Sigmoid colon (tissue), 7 donors: ENCODE measurements around the gene SLC25A43. TPM values are rescaled to one million over a fixed set of nuclear protein-coding genes. Genes with fewer than 3 reads are reported as not detected.
"Not testable (repeated sequence)": the region's sequence is repeated elsewhere in the genome, so short reads cannot be mapped to it uniquely, and the experiment has no call there.

Experiments
- DNase-seq: peaks from one replicate; pipeline ENCODE4 v3.0.0-alpha.2; 2019
- H3K27ac ChIP-seq, 4 donors: fragments of 200-600 bp; sonication (generic); one replicate each; pipeline ENCODE4 v1.5.1; 2016 to 2019; ENCODE audit warnings: mild to moderate bottlenecking in 1 of 4
- H3K27me3 ChIP-seq, 3 donors: fragments of 200-600 bp; sonication (generic); one replicate each; pipeline ENCODE4 v1.5.1; 2019; ENCODE audit warnings: mild to moderate bottlenecking in 1 of 3
- H3K36me3 ChIP-seq, 4 donors: fragments of 200-600 bp; sonication (generic); one replicate each; pipeline ENCODE4 v1.5.1; 2016 to 2019
- H3K4me1 ChIP-seq, 4 donors: fragments of 200-600 bp; sonication (generic); one replicate each; pipeline ENCODE4 v1.5.1; 2017 to 2019
- H3K4me3 ChIP-seq, 4 donors: fragments of 200-600 bp; sonication (generic); one replicate each; pipeline ENCODE4 v1.5.1; 2017 to 2019; ENCODE audit warnings: mild to moderate bottlenecking in 2 of 4, moderate library complexity in 1 of 4
- H3K9me3 ChIP-seq, 4 donors: fragments of 200-600 bp in 3 of 4; sonication (generic) in 3 of 4; one replicate each; pipeline versions ENCODE4 v1.5.1 to v1.6.1; 2013 to 2019
- CTCF ChIP-seq, 4 experiments: fragments of 450-650 bp in 3 of 4; fragments of 200-600 bp in 1 of 4; IDR thresholded peaks; one replicate each; pipeline ENCODE4 v1.5.1; 2016 to 2019; ENCODE audit warnings: antibody characterized with exemption in 4 of 4, mild to moderate bottlenecking in 3 of 4, moderate library complexity in 2 of 4
- EP300 ChIP-seq, 4 donors: sonication (generic); formaldehyde crosslinking; IDR thresholded peaks; one replicate each; pipeline ENCODE4 v1.6.1; 2017; ENCODE audit warnings: antibody characterized with exemption in 4 of 4
- POLR2A ChIP-seq, 2 donors: fragments of 450-650 bp; IDR thresholded peaks; one replicate each; pipeline ENCODE4 v1.6.1; 2016; ENCODE audit warnings: antibody characterized with exemption in 2 of 2, mild to moderate bottlenecking in 2 of 2, moderate library complexity in 2 of 2
- POLR2AphosphoS5 ChIP-seq, 4 donors: sonication (generic); formaldehyde crosslinking; IDR thresholded peaks; one replicate each; pipeline ENCODE4 v1.6.1; 2017; ENCODE audit warnings: antibody characterized with exemption in 4 of 4
- WGBS, 2 donors: extraction: QIAGEN DNeasy Blood & Tissue Kit; methylation state at CpG; one replicate each; pipeline ENCODE4 v1.1.7; 2013; 5-methylcytosine and 5-hydroxymethylcytosine counted together
- intact Hi-C: fragments of 100-400 bp; cut with DNase I; formaldehyde crosslinking; loops from one replicate; pipeline ENCODE4 v1.15.1; 2023
- polyA plus RNA-seq, 3 donors: library from polyadenylated mRNA; stranded (reverse); fragments of 200-250 nt; gene quantifications; one replicate each; pipeline ENCODE4 v1.2.3, GENCODE V29; 2013
- total RNA-seq, 4 donors: library from RNA; depleted of rRNA; stranded (reverse); fragments of >200 nt; gene quantifications; one replicate each; pipeline ENCODE4 v1.1.0, GENCODE V29; 2016
- donor health status: healthy with polysubstance abuse.
- donor health status: Bipolar disorder and iron deficiency.
- donor health status: healthy.

The SLC25A43 gene
- total and polyA plus RNA-seq, 7 donors = 5.3 to 39.5 (median 16.1) TPM

- Histone ChIP-seq H3K27me3 (no peaks in the 10 kb centered on the region), H3K4me1 (no peaks in the 10 kb centered on the region), H3K9me3 (no peaks in the 10 kb centered on the region), H3K36me3 (no peaks in the 10 kb centered on the region), H3K27ac (no peak overlapping the region), H3K4me3 (no peak overlapping the region)
- WGBS, 2 donors = 53 to 83% methylated on average over 9 of the region's 9 CpGs
- intact Hi-C loops = no loop called here
- TF ChIP-seq POLR2AphosphoS5 (IDR thresholded peaks at IDR 0.05) (no peak), POLR2A (IDR thresholded peaks at IDR 0.05) (no peak), EP300 (IDR thresholded peaks at IDR 0.05) (no peak), CTCF (IDR thresholded peaks at IDR 0.05) (no peak)
- DNase-seq = no peak
Observed at GRCh38 chrX:119427024-119427794, 28.1 kb downstream of the SLC25A43 start.

DNA sequence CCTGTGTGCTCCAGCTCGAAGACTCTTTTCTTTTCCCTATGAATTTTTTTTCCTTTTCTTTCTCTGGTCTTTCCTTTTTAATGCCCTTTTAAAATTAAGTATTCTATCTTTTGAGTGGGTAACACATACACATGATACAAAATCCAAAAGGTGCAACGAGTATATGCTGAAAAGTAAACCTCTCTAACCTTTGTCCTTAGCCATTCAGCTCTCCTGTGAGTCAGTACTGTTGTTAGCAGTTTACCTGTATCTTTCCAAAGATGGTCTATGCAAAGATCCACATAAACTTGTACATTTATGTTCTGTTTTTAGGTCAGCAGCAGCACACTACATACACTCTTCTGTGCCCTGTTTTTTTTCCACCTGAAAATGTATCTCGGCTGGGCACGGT is 28.7 kb downstream of the SLC25A43 start:
- DNase-seq = no peak
- no peaks in the 10 kb centered on the region for H3K36me3 ChIP-seq
- H3K27ac ChIP-seq = no peak overlapping the region
- WGBS, 2 donors = 62 to 73% methylated on average over 4 of the region's 4 CpGs
- no peak overlapping the region for H3K4me3 ChIP-seq
- H3K27me3 ChIP-seq = no peaks in the 10 kb centered on the region
- intact Hi-C loops = no loop called here
- H3K4me1 ChIP-seq = no peaks in the 10 kb centered on the region
- no peaks in the 10 kb centered on the region for H3K9me3 ChIP-seq
- TF ChIP-seq CTCF (IDR thresholded peaks at IDR 0.05) (no peak), POLR2AphosphoS5 (IDR thresholded peaks at IDR 0.05) (no peak), POLR2A (IDR thresholded peaks at IDR 0.05) (no peak), EP300 (IDR thresholded peaks at IDR 0.05) (no peak)

DNA sequence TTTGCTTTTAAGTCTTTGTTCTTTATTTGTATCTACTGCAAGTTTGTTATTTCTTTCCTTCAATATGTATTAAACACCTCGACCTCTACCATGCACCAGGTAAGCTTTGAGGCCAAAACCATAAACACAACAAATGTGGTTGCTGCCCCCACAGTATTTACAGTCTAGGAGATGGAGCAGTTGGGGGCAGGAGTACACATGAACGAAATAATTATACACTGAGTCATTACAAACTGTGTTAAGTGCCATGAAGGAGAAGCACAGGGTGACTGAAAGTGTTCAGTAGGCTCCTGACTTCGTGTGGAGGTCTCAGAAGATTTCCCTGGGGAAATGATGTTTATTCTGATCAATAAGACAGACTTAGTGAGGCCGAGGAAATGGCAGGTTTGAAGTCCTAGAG is 30.3 kb downstream of the SLC25A43 start:
- H3K4me1 ChIP-seq = no peaks in the 10 kb centered on the region
- intact Hi-C loops = no loop called here
- TF ChIP-seq POLR2AphosphoS5 (IDR thresholded peaks at IDR 0.05) (no peak), POLR2A (IDR thresholded peaks at IDR 0.05) (no peak), EP300 (IDR thresholded peaks at IDR 0.05) (no peak), CTCF (IDR thresholded peaks at IDR 0.05) (no peak)
- no peaks in the 10 kb centered on the region for H3K36me3 ChIP-seq
- H3K4me3 ChIP-seq = no peak overlapping the region
- no peak for DNase-seq
- H3K27ac ChIP-seq = no peak overlapping the region
- no peaks in the 10 kb centered on the region for H3K27me3 ChIP-seq
- WGBS, 2 donors = 55 to 83% methylated on average over 3 to 4 of the region's 4 CpGs
- no peaks in the 10 kb centered on the region for H3K9me3 ChIP-seq

DNA sequence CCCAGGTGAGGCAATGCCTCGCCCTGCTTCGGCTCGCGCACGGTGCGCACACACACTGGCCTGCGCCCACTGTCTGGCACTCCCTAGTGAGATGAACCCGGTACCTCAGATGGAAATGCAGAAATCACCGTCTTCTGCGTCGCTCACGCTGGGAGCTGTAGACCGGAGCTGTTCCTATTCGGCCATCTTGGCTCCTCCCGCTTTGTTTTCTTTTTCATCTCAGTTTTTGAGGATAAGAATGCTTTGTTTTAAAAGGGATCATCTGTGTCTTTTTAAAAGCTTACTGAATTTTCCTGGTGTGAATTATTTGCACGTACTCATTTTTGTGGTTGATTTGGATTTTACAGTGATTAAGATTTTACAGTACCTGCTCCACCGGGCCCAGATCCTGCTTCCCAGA is 42.2 kb downstream of the SLC25A43 start:
- H3K9me3 ChIP-seq, H3K4me3 ChIP-seq, H3K36me3 ChIP-seq, H3K27ac ChIP-seq, intact Hi-C loops, H3K4me1 ChIP-seq, H3K27me3 ChIP-seq, DNase-seq: not testable (repeated sequence)
- 34 to 97% methylated on average over 9 of the region's 17 CpGs for WGBS, 2 donors

DNA sequence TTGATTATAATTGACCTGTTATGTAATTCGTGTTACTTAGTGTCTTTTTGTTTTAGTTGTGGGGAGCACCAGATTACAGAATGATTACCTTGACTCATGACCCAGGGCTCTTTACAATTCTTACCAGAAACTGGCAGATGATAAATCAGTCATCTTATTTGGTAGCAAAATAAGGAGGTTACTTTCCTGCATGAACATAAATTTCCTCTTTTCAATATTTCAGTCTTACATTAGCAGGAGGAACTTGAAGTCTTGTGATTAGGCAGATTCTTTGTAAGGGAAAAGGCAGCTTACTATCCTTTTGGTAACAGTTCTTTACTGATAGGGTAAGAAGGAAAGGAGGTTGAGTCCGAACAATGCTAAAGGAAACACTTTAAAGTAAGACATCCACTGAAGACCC is 43.1 kb downstream of the SLC25A43 start:
- TF ChIP-seq POLR2A (IDR thresholded peaks at IDR 0.05) (no peak), EP300 (IDR thresholded peaks at IDR 0.05) (no peak), CTCF (IDR thresholded peaks at IDR 0.05) (no peak), POLR2AphosphoS5 (IDR thresholded peaks at IDR 0.05) (no peak)
- Histone ChIP-seq H3K9me3 (no peaks in the 10 kb centered on the region), H3K27ac (no peak overlapping the region), H3K4me3 (no peak overlapping the region), H3K4me1 (no peaks in the 10 kb centered on the region), H3K36me3 (no peaks in the 10 kb centered on the region), H3K27me3 (no peaks in the 10 kb centered on the region)
- WGBS, 2 donors = 40 to 59% methylated on average over 2 of the region's 2 CpGs
- DNase-seq = no peak
- intact Hi-C loops = no loop called here
